Ovary (tissue), 3 donors: ENCODE data around the gene SLIT3.

Experiments used
- POLR2A ChIP-seq: fragments of 450-650 bp; IDR thresholded peaks from one replicate; pipeline ENCODE4 v1.6.1; 2017; ENCODE audit warnings: antibody characterized with exemption, mild to moderate bottlenecking, moderate library complexity
- TF ChIP-seq, protein P1 (sequence below), 3 donors: fragments of 450-650 bp in 2 of 3; fragments of 200-600 bp in 1 of 3; IDR thresholded peaks; one replicate each; pipeline versions ENCODE4 v1.5.1 to v1.8.0; 2016 to 2022; ENCODE audit warnings: antibody characterized with exemption in 3 of 3, mild to moderate bottlenecking in 1 of 3
- donor health status: DM: no; HTN: no; CAD: no.

DNA sequence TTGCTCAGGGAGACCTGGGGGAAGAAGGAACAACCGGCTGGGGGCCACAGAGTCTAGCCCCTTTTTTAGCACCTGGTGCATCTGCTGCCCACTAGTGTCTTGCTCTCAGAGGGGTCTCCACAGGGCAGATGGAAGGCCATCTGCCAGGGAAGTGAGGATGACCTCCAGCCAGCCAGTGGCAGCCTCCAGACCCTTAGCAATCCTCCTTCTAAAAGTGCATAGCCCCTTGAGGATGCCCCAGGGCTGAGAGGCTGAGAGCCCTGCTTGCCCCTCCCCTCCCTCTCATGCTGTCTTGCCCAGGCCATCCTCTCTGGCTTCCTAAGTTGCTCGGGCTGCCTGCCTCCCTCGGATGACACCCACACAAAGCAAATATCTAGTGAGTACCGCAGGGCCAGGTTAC, 640.2 kb downstream of the SLIT3 start:
- no peak for TF ChIP-seq POLR2A
- TF ChIP-seq, protein P1, sequence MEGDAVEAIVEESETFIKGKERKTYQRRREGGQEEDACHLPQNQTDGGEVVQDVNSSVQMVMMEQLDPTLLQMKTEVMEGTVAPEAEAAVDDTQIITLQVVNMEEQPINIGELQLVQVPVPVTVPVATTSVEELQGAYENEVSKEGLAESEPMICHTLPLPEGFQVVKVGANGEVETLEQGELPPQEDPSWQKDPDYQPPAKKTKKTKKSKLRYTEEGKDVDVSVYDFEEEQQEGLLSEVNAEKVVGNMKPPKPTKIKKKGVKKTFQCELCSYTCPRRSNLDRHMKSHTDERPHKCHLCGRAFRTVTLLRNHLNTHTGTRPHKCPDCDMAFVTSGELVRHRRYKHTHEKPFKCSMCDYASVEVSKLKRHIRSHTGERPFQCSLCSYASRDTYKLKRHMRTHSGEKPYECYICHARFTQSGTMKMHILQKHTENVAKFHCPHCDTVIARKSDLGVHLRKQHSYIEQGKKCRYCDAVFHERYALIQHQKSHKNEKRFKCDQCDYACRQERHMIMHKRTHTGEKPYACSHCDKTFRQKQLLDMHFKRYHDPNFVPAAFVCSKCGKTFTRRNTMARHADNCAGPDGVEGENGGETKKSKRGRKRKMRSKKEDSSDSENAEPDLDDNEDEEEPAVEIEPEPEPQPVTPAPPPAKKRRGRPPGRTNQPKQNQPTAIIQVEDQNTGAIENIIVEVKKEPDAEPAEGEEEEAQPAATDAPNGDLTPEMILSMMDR (IDR thresholded peaks at IDR 0.05): no peak
